Keratinocyte (primary cell): ENCODE data around the gene CTTNBP2NL. TPM values are rescaled to one million over a fixed set of nuclear protein-coding genes. Genes with fewer than 3 reads are reported as not detected.
"Not testable (repeated sequence)": the region's sequence is repeated elsewhere in the genome, so short reads cannot be mapped to it uniquely, and the experiment has no call there.

Experiments
- DNase-seq: peaks from one replicate; pipeline ENCODE4 v3.0.0-alpha.2; 2011; ENCODE audit warnings: low read depth, missing footprints, low spot score
- FAIRE-seq: peaks from 2 replicates; lab custom pipeline; 2011; peaks lifted over from hg19 to GRCh38; lab: Jason Lieb, UNC
- H2AFZ ChIP-seq: 2 replicates; pipeline ENCODE4 v1.6.0; 2012; ENCODE audit warnings: low read length, control low read depth, inconsistent platforms; ENCODE audit not compliant: control insufficient read depth
- H3K27ac ChIP-seq: 2 replicates; pipeline ENCODE4 v1.5.1; 2011; ENCODE audit warnings: low read length; ENCODE audit not compliant: control insufficient read depth, insufficient read depth
- H3K27me3 ChIP-seq: 3 replicates; pipeline ENCODE4 v1.6.0; 2011; ENCODE audit warnings: low read length; ENCODE audit not compliant: control insufficient read depth, insufficient read depth; ENCODE audit errors: extremely low read depth
- H3K36me3 ChIP-seq, 2 experiments: 2 replicates in 1 of 2; 3 replicates in 1 of 2; pipeline ENCODE4 v1.5.1; 2011; ENCODE audit warnings: low read length in 2 of 2, mild to moderate bottlenecking in 1 of 2; ENCODE audit not compliant: control insufficient read depth in 2 of 2, insufficient read depth in 2 of 2; ENCODE audit errors: extremely low read depth in 1 of 2
- H3K4me1 ChIP-seq: 3 replicates; pipeline ENCODE4 v1.5.1; 2011; ENCODE audit warnings: low read length; ENCODE audit not compliant: control insufficient read depth, insufficient read depth; ENCODE audit errors: extremely low read depth
- H3K4me2 ChIP-seq: 3 replicates; pipeline ENCODE4 v1.6.0; 2011; ENCODE audit warnings: low read depth, low read length; ENCODE audit not compliant: control insufficient read depth, insufficient read depth; ENCODE audit errors: extremely low read depth
- H3K4me3 ChIP-seq, 3 experiments: fragments of 200-600 bp in 1 of 3; sonication (generic) in 1 of 3; 2 replicates in 2 of 3; 3 replicates in 1 of 3; pipeline ENCODE4 v1.5.1; 2011 to 2016; ENCODE audit warnings: low read length in 3 of 3, mild to moderate bottlenecking in 3 of 3, control low read depth in 2 of 3, inconsistent platforms in 1 of 3, low read depth in 1 of 3, mixed read lengths in 1 of 3, mixed run types in 1 of 3, moderate library complexity in 1 of 3; ENCODE audit not compliant: control insufficient read depth in 2 of 3, insufficient read depth in 2 of 3; ENCODE audit errors: extremely low read depth in 1 of 3
- H3K79me2 ChIP-seq: 2 replicates; pipeline ENCODE4 v1.6.0; 2012; ENCODE audit warnings: low read length; ENCODE audit not compliant: control insufficient read depth, insufficient read depth
- H3K9ac ChIP-seq: 3 replicates; pipeline ENCODE4 v1.6.0; 2011; ENCODE audit warnings: low read length; ENCODE audit not compliant: control insufficient read depth, insufficient read depth; ENCODE audit errors: extremely low read depth
- H3K9me1 ChIP-seq: 3 replicates; pipeline ENCODE4 v1.6.0; 2011; ENCODE audit warnings: low read length; ENCODE audit not compliant: control insufficient read depth, insufficient read depth; ENCODE audit errors: extremely low read depth
- H3K9me3 ChIP-seq: 2 replicates; pipeline ENCODE4 v1.5.1; 2012; ENCODE audit warnings: low read depth, low read length; ENCODE audit not compliant: control insufficient read depth
- H4K20me1 ChIP-seq: 3 replicates; pipeline ENCODE4 v1.6.0; 2011; ENCODE audit warnings: low read length; ENCODE audit not compliant: control insufficient read depth, insufficient read depth; ENCODE audit errors: extremely low read depth
- CTCF ChIP-seq, 3 experiments: IDR thresholded peaks in 1 of 3; conservative IDR thresholded peaks in 1 of 3; optimal IDR thresholded peaks in 1 of 3; 2 replicates in 2 of 3; 3 replicates in 1 of 3; pipeline versions ENCODE3 to v1.5.1; 2011; ENCODE audit warnings: low read length in 3 of 3, mild to moderate bottlenecking in 3 of 3, moderate library complexity in 2 of 3, control low read depth in 1 of 3, inconsistent platforms in 1 of 3; ENCODE audit not compliant: insufficient read depth in 2 of 3; ENCODE audit errors: extremely low read depth in 1 of 3
- EZH2 ChIP-seq: IDR thresholded peaks from one replicate; pipeline ENCODE4 v1.6.1; 2012; ENCODE audit warnings: inconsistent platforms, mild to moderate bottlenecking, low read length, moderate library complexity
- dilution Hi-C: fragments of 300-500 bp; cut with MboI; formaldehyde crosslinking; loops from one replicate; pipeline ENCODE4 v1.7.0; 2020; ENCODE audit warnings: low sequenced_read_pairs; ENCODE audit not compliant: extremely low pct_ligation_motif_present
- polyA plus RNA-seq, 5 experiments: library from polyadenylated mRNA; depleted of rRNA in 3 of 5; stranded (reverse) in 3 of 5; stranded (forward) in 1 of 5; unstranded in 1 of 5; fragments of >200 nt; gene quantifications; 1 replicate in 1 of 5; 2 replicates in 3 of 5; 3 replicates in 1 of 5; pipeline versions ENCODE4 v1.2.1 to v1.2.3, GENCODE V29; 2011 to 2012; ENCODE audit warnings: missing spikeins in 2 of 5, low read depth in 1 of 5, low replicate concordance in 1 of 5

The CTTNBP2NL gene
- polyA plus RNA-seq, 1 donor (not counting 4 experiments of a cell fraction or from before 2014, with no cell fraction given) = 19.1 TPM

GRCh38 chr1:112397841-112398240, 1.8 kb downstream of the CTTNBP2NL start:
- Histone ChIP-seq H3K4me1 (peaks cover 51% of the 10 kb centered on the region), H3K36me3 (peaks cover 0 to 3% of the 10 kb centered on the region in 2 experiments), H2AFZ (no peak overlapping the region), H3K4me2 (peak overlapping the region; percentile 79), H3K9ac (no peak overlapping the region), H3K27ac (no peak overlapping the region), H3K79me2 (peaks cover 67% of the 10 kb centered on the region), H4K20me1 (peaks cover 2% of the 10 kb centered on the region), H3K4me3 (peak overlapping the region; percentile 80 to 100 (median 94)), H3K9me3 (no peaks in the 10 kb centered on the region), H3K27me3 (no peaks in the 10 kb centered on the region), H3K9me1 (peaks cover 2% of the 10 kb centered on the region)
- DNase-seq (no peak), FAIRE-seq (no peak)
- no peak for TF ChIP-seq EZH2
- no peak for TF ChIP-seq CTCF (optimal IDR thresholded peaks at IDR 0.05 in 1 of 3, IDR thresholded peaks at IDR 0.05 in 1 of 3, conservative IDR thresholded peaks at IDR 0.05 in 1 of 3; ENCODE audit: extremely low read depth in 1 of 3, insufficient read depth in 2 of 3, low read length in 3 of 3)
- dilution Hi-C loops = no loop called here

- H3K4me3 ChIP-seq = no peak overlapping the region
- H3K79me2 ChIP-seq = peaks cover 83% of the 10 kb centered on the region
- no peak overlapping the region for H3K4me2 ChIP-seq
- FAIRE-seq = no peak
- no peaks in the 10 kb centered on the region for H3K27me3 ChIP-seq
- H3K9me1 ChIP-seq = peaks cover 2% of the 10 kb centered on the region
- TF ChIP-seq EZH2 = no peak
- dilution Hi-C loops = no loop called here
- H3K27ac ChIP-seq = no peak overlapping the region
- no peak overlapping the region for H3K9ac ChIP-seq
- no peaks in the 10 kb centered on the region for H3K9me3 ChIP-seq
- no peak for DNase-seq
- H2AFZ ChIP-seq = no peak overlapping the region
- peaks cover 52% of the 10 kb centered on the region for H3K4me1 ChIP-seq
- H3K36me3 ChIP-seq = peaks cover 0 to 5% of the 10 kb centered on the region in 2 experiments
- peaks cover 2% of the 10 kb centered on the region for H4K20me1 ChIP-seq
Observed at GRCh38 chr1:112399456-112399855, 3.4 kb downstream of the CTTNBP2NL start.

- H3K36me3 ChIP-seq, H3K27ac ChIP-seq, H3K9ac ChIP-seq, H3K4me3 ChIP-seq, H4K20me1 ChIP-seq, H3K27me3 ChIP-seq, DNase-seq, H3K9me1 ChIP-seq, H3K9me3 ChIP-seq, H2AFZ ChIP-seq, dilution Hi-C loops, H3K4me2 ChIP-seq, FAIRE-seq: not testable (repeated sequence)
- H3K79me2 ChIP-seq = peaks cover 95% of the 10 kb centered on the region
- peaks cover 44% of the 10 kb centered on the region for H3K4me1 ChIP-seq
Observed at GRCh38 chr1:112400706-112401105, 4.7 kb downstream of the CTTNBP2NL start.
